ENCODE measurements around the gene SIGLEC1. TPM values are rescaled to one million over a fixed set of nuclear protein-coding genes. Genes with fewer than 3 reads are reported as not detected.

SIGLEC1 gene
- total and polyA plus RNA-seq, 10 of the 15 experiments (the other 5 are each of a cell fraction or from before 2014, with no cell fraction given) = 0.05 TPM; not detected in 9

DNA sequence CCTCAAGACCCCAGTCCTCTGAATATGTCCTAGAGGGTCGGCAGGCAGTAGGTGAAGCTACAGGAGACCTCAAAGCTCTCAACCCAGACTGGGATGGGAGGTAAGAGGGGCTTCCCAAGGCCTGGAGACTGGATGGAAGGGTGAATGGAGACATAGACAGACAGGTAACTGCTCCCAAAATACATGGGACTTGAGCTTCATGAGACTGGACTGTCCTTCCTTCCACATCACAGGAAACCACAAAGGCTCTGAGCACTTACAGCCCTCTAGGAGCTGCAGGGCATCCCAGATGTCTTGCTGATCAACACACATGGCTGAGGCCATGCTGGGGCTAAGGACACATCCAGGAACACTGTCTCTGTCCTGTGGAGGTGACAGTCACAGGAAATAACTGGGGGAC, 31.6 kb upstream of the SIGLEC1 start (continued):
- TF ChIP-seq, protein P1, sequence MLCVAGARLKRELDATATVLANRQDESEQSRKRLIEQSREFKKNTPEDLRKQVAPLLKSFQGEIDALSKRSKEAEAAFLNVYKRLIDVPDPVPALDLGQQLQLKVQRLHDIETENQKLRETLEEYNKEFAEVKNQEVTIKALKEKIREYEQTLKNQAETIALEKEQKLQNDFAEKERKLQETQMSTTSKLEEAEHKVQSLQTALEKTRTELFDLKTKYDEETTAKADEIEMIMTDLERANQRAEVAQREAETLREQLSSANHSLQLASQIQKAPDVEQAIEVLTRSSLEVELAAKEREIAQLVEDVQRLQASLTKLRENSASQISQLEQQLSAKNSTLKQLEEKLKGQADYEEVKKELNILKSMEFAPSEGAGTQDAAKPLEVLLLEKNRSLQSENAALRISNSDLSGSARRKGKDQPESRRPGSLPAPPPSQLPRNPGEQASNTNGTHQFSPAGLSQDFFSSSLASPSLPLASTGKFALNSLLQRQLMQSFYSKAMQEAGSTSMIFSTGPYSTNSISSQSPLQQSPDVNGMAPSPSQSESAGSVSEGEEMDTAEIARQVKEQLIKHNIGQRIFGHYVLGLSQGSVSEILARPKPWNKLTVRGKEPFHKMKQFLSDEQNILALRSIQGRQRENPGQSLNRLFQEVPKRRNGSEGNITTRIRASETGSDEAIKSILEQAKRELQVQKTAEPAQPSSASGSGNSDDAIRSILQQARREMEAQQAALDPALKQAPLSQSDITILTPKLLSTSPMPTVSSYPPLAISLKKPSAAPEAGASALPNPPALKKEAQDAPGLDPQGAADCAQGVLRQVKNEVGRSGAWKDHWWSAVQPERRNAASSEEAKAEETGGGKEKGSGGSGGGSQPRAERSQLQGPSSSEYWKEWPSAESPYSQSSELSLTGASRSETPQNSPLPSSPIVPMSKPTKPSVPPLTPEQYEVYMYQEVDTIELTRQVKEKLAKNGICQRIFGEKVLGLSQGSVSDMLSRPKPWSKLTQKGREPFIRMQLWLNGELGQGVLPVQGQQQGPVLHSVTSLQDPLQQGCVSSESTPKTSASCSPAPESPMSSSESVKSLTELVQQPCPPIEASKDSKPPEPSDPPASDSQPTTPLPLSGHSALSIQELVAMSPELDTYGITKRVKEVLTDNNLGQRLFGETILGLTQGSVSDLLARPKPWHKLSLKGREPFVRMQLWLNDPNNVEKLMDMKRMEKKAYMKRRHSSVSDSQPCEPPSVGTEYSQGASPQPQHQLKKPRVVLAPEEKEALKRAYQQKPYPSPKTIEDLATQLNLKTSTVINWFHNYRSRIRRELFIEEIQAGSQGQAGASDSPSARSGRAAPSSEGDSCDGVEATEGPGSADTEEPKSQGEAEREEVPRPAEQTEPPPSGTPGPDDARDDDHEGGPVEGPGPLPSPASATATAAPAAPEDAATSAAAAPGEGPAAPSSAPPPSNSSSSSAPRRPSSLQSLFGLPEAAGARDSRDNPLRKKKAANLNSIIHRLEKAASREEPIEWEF (IDR thresholded peaks at IDR 0.05; ENCODE audit: insufficient replicate concordance, low read depth, low read length) = no peak
- TF ChIP-seq BRCA1 (IDR thresholded peaks at IDR 0.05; ENCODE audit: low read depth, low read length) = no peak
- no peak for TF ChIP-seq ATF2 (IDR thresholded peaks at IDR 0.05; ENCODE audit: low read length)
- no peak for TF ChIP-seq CHD2 (IDR thresholded peaks at IDR 0.05; ENCODE audit: borderline replicate concordance, low read depth, low read length)
- TF ChIP-seq, protein P2, sequence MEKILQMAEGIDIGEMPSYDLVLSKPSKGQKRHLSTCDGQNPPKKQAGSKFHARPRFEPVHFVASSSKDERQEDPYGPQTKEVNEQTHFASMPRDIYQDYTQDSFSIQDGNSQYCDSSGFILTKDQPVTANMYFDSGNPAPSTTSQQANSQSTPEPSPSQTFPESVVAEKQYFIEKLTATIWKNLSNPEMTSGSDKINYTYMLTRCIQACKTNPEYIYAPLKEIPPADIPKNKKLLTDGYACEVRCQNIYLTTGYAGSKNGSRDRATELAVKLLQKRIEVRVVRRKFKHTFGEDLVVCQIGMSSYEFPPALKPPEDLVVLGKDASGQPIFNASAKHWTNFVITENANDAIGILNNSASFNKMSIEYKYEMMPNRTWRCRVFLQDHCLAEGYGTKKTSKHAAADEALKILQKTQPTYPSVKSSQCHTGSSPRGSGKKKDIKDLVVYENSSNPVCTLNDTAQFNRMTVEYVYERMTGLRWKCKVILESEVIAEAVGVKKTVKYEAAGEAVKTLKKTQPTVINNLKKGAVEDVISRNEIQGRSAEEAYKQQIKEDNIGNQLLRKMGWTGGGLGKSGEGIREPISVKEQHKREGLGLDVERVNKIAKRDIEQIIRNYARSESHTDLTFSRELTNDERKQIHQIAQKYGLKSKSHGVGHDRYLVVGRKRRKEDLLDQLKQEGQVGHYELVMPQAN (conservative IDR thresholded peaks at IDR 0.05) = no peak
- TF ChIP-seq ZNF622 (IDR thresholded peaks at IDR 0.05) = no peak
